HCT116 (cell line): ENCODE results near the gene RSPH4A. TPM values are rescaled to one million over a fixed set of nuclear protein-coding genes. Genes with fewer than 3 reads are reported as not detected.

Source experiments
- ATAC-seq: fragments of 200-7000 bp; cut with Tn5 transposase; 2 replicates; pipeline ENCODE4 v1.9.1; 2020; ENCODE audit warnings: mild to moderate bottlenecking, moderate library complexity
- BruUV-seq: library from RNA; stranded (reverse); fragments of 400-500 nt; replicated peaks from 2 replicates; lab custom pipeline; 2021; lab: Mats Ljungman, UMichigan
- CTCF ChIA-PET: fragments of 300-600 bp; sonication (Branson Sonifier 250); formaldehyde crosslinking; loops from one replicate; lab custom pipeline; 2021; ENCODE audit warnings: antibody characterized with exemption; lab: Charles Lee
- POLR2A ChIA-PET: fragments of 300-600, 350-600 bp; sonication (Branson Sonifier 250); formaldehyde crosslinking; loops from one replicate; lab custom pipeline; 2021; ENCODE audit warnings: antibody characterized with exemption; lab: Charles Lee
- RAD21 ChIA-PET, 2 experiments: fragments of 300-600 bp; sonication (Branson Sonifier 250); formaldehyde crosslinking; loops; one replicate each; lab custom pipeline; 2023; ENCODE audit warnings: low total read pairs in 2 of 2; ENCODE audit not compliant: uncharacterized antibody in 2 of 2, unreplicated experiment in 2 of 2, low non-redundant PET in 1 of 2; lab: Charles Lee
- DNase-seq: peaks from one replicate; pipeline ENCODE4 v3.0.0-alpha.2; 2010; ENCODE audit warnings: low read depth, low spot score
- H2AFZ ChIP-seq: fragments of 200-600 bp; shearing (Covaris generic), sonication (generic); 2 replicates; pipeline ENCODE4 v1.6.1; 2017; ENCODE audit warnings: low read depth, mixed run types, mixed read lengths, antibody characterized with exemption, low read length; ENCODE audit not compliant: poor library complexity, severe bottlenecking
- H3K27ac ChIP-seq: 2 replicates; pipeline ENCODE4 v1.5.1; 2012; ENCODE audit warnings: low read depth, low read length
- H3K27me3 ChIP-seq: fragments of 200-600 bp; sonication (generic); 2 replicates; pipeline ENCODE4 v1.6.1; 2016; ENCODE audit warnings: mixed run types, low read length, mixed read lengths; ENCODE audit not compliant: insufficient read depth
- H3K36me3 ChIP-seq, 2 experiments: fragments of 200-500 bp in 1 of 2; fragments of 200-600 bp in 1 of 2; sonication (Bioruptor generic) in 1 of 2; sonication (generic) in 1 of 2; 2 replicates each; pipeline versions ENCODE4 v1.5.1 to v1.6.1; 2014 to 2016; ENCODE audit warnings: low read length in 2 of 2, inconsistent platforms in 1 of 2, mixed read lengths in 1 of 2, mixed run types in 1 of 2; ENCODE audit not compliant: insufficient read depth in 2 of 2, control insufficient read depth in 1 of 2
- H3K4me1 ChIP-seq, 2 experiments: fragments of 200-600 bp in 1 of 2; sonication (generic) in 1 of 2; 2 replicates each; pipeline versions ENCODE4 v1.5.1 to v1.6.1; 2012 to 2017; ENCODE audit warnings: low read length in 2 of 2, inconsistent platforms in 1 of 2, mild to moderate bottlenecking in 1 of 2, mixed read lengths in 1 of 2, mixed run types in 1 of 2, moderate library complexity in 1 of 2; ENCODE audit not compliant: insufficient read depth in 2 of 2, control insufficient read depth in 1 of 2
- H3K4me2 ChIP-seq: fragments of 200-600 bp; sonication (generic); 2 replicates; pipeline ENCODE4 v1.6.1; 2017; ENCODE audit warnings: mixed run types, low read length, mixed read lengths
- H3K4me3 ChIP-seq, 2 experiments: fragments of 200-600 bp in 1 of 2; sonication (generic) in 1 of 2; replicated peaks in 1 of 2; 2 replicates each; pipeline ENCODE4 v1.5.1; 2011 to 2016; ENCODE audit warnings: low read length in 2 of 2, control low read depth in 1 of 2, low read depth in 1 of 2, mild to moderate bottlenecking in 1 of 2, mixed read lengths in 1 of 2, mixed run types in 1 of 2
- H3K79me2 ChIP-seq: fragments of 200-600 bp; sonication (generic); 2 replicates; pipeline ENCODE4 v1.6.1; 2017; ENCODE audit warnings: mild to moderate bottlenecking, mixed run types, low read length, moderate library complexity, mixed read lengths; ENCODE audit not compliant: insufficient read depth
- H3K9ac ChIP-seq: fragments of 200-600 bp; sonication (generic); 2 replicates; pipeline ENCODE4 v1.6.1; 2016; ENCODE audit warnings: low read length, mixed read lengths
- H3K9me2 ChIP-seq: fragments of 200-600 bp; sonication (generic), shearing (Covaris generic); 2 replicates; pipeline ENCODE4 v1.6.1; 2017; ENCODE audit warnings: mixed run types, mild to moderate bottlenecking, moderate library complexity; ENCODE audit not compliant: insufficient read depth
- H3K9me3 ChIP-seq, 2 experiments: fragments of 200-500 bp in 1 of 2; fragments of 200-600 bp in 1 of 2; sonication (Bioruptor generic) in 1 of 2; sonication (generic) in 1 of 2; 2 replicates each; pipeline ENCODE4 v1.6.1; 2014 to 2017; ENCODE audit warnings: low read length in 2 of 2, mixed read lengths in 2 of 2, inconsistent platforms in 1 of 2, low read depth in 1 of 2, mild to moderate bottlenecking in 1 of 2, mixed run types in 1 of 2, moderate library complexity in 1 of 2; ENCODE audit not compliant: control insufficient read depth in 1 of 2, insufficient read depth in 1 of 2
- H4K20me1 ChIP-seq: fragments of 200-600 bp; sonication (generic), shearing (Covaris generic); 2 replicates; pipeline ENCODE4 v1.6.1; 2017; ENCODE audit warnings: mixed run types, mild to moderate bottlenecking, moderate library complexity; ENCODE audit not compliant: insufficient read depth
- ELF1 ChIP-seq: IDR thresholded peaks from 2 replicates; pipeline ENCODE4 v1.6.1; 2012; ENCODE audit warnings: low read depth, borderline replicate concordance
- EZH2phosphoT487 ChIP-seq: fragments of 200-600 bp; IDR thresholded peaks from 2 replicates; pipeline ENCODE4 v1.6.1; 2018; ENCODE audit warnings: antibody characterized with exemption, borderline replicate concordance
- MAX ChIP-seq: IDR thresholded peaks from 2 replicates; pipeline ENCODE4 v1.6.1; 2012
- intact Hi-C: fragments of 100-400 bp; cut with micrococcal nuclease; formaldehyde crosslinking; loops from 2 replicates; pipeline ENCODE4 v1.10.0; 2022
- total RNA-seq: library from RNA; stranded (reverse); gene quantifications from one replicate; pipeline ENCODE4 v1.2.1, GENCODE V29; 2021; ENCODE audit not compliant: unreplicated experiment
- TF ChIP-seq, protein P1 (sequence below): IDR thresholded peaks from 2 replicates; pipeline ENCODE4 v1.6.1; 2012; ENCODE audit warnings: low read depth

RSPH4A gene
- total RNA-seq, 1 experiment from 2014 or later, result 0.27 TPM

DNA sequence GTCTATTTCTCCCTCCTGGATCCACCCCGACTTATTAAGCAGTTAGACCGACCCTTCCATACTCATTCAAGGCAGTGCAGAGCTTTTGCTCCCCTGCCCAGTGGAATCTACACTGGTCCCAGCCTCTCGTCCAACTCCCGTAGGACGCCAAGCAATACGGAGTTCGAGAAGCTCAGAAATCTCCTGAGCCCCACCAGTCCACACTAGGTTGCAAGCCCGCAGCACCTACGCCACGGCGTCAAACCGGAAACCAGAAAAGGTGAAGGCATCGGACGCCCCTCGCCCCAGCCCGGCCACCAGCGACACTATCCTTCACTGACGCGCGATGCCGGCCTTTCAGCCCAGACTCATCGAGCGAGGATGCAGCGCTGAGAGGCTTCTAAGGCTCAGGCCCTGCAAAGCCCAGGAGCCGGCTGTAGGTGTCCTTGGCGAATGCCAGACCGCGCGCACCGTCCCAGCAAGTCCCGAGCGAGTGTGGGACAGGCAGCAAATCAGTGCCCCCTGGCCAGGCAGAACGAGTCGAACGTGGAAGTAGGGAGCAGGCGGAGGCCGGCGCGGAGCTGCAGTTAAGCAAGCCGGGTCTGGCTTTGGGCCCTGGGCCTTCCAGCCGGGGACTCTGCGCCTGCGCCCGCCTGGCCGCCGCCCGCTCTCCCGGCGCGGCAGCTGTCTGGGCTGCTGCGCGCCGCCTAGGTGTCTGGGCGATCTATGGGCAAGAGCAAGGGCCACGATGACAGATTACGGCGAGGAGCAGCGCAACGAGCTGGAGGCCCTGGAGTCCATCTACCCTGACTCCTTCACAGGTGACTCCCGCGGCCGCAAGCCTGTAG is 45.2 kb upstream of the RSPH4A start, which contains the start of gene RWDD1 (continued):
- TF ChIP-seq, protein P1, sequence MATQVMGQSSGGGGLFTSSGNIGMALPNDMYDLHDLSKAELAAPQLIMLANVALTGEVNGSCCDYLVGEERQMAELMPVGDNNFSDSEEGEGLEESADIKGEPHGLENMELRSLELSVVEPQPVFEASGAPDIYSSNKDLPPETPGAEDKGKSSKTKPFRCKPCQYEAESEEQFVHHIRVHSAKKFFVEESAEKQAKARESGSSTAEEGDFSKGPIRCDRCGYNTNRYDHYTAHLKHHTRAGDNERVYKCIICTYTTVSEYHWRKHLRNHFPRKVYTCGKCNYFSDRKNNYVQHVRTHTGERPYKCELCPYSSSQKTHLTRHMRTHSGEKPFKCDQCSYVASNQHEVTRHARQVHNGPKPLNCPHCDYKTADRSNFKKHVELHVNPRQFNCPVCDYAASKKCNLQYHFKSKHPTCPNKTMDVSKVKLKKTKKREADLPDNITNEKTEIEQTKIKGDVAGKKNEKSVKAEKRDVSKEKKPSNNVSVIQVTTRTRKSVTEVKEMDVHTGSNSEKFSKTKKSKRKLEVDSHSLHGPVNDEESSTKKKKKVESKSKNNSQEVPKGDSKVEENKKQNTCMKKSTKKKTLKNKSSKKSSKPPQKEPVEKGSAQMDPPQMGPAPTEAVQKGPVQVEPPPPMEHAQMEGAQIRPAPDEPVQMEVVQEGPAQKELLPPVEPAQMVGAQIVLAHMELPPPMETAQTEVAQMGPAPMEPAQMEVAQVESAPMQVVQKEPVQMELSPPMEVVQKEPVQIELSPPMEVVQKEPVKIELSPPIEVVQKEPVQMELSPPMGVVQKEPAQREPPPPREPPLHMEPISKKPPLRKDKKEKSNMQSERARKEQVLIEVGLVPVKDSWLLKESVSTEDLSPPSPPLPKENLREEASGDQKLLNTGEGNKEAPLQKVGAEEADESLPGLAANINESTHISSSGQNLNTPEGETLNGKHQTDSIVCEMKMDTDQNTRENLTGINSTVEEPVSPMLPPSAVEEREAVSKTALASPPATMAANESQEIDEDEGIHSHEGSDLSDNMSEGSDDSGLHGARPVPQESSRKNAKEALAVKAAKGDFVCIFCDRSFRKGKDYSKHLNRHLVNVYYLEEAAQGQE, result no peak
- TF ChIP-seq EZH2phosphoT487, result no peak

GRCh38 chr6:116571683-116572000 is 44.6 kb upstream of the RSPH4A start:
- H3K27ac ChIP-seq, result peak overlapping the region; percentile 81
- H3K9me2 ChIP-seq, result no peaks in the 10 kb centered on the region
- ChIA-PET CTCF (interaction anchor here (1.2 to 2.3 kb wide), 4 partner anchors 11 to 354 kb away, joined by 3 to 7 read pairs (median 6); no protein-coding TSS in a partner anchor), POLR2A (interaction anchor here (0.8 to 1.0 kb wide), 3 partner anchors 10 to 292 kb away, joined by 3 to 4 read pairs (median 4); partner anchors contain the start of gene TSPYL1), RAD21 (no interaction called here)
- no peaks in the 10 kb centered on the region for H3K9me3 ChIP-seq
- no peaks in the 10 kb centered on the region for H4K20me1 ChIP-seq
- intact Hi-C loops, result no loop called here
- no peaks in the 10 kb centered on the region for H3K36me3 ChIP-seq
- peaks cover 61% of the 10 kb centered on the region for H3K79me2 ChIP-seq
- H3K9ac ChIP-seq, result peak overlapping the region; percentile 86
- peak overlapping the region; percentile 89 to 90 for H3K4me3 ChIP-seq
- no peak overlapping the region for H2AFZ ChIP-seq
- peaks cover 18 to 25% of the 10 kb centered on the region in 2 experiments for H3K4me1 ChIP-seq
- no peak for DNase-seq
- TF ChIP-seq MAX, result no peak
- TF ChIP-seq EZH2phosphoT487, result no peak
- no peak for TF ChIP-seq ELF1
- H3K27me3 ChIP-seq, result no peaks in the 10 kb centered on the region
- TSS peak; percentile 43 for BruUV-seq
- H3K4me2 ChIP-seq, result peak overlapping the region; percentile 69
- no peak for ATAC-seq
